Mucosa of rectum (tissue), 2 donors: ENCODE measurements around the gene TMEM120A.

Experiments used
- H3K27ac ChIP-seq, 2 donors: one replicate each; pipeline ENCODE4 v1.7.0; 2013; ENCODE audit warnings: inconsistent platforms in 2 of 2, low read depth in 2 of 2, low read length in 2 of 2
- H3K27me3 ChIP-seq, 2 donors: one replicate each; pipeline ENCODE4 v1.7.0; 2013; ENCODE audit warnings: low read length in 2 of 2; ENCODE audit not compliant: control insufficient read depth in 2 of 2, insufficient read depth in 2 of 2
- H3K36me3 ChIP-seq, 2 donors: one replicate each; pipeline ENCODE4 v1.7.0; 2013; ENCODE audit warnings: low read length in 2 of 2; ENCODE audit not compliant: control insufficient read depth in 2 of 2, insufficient read depth in 2 of 2
- H3K4me1 ChIP-seq, 2 donors: one replicate each; pipeline ENCODE4 v1.7.0; 2013; ENCODE audit warnings: low read length in 2 of 2, mild to moderate bottlenecking in 1 of 2; ENCODE audit not compliant: control insufficient read depth in 2 of 2, insufficient read depth in 2 of 2
- H3K4me3 ChIP-seq, 2 donors: one replicate each; pipeline ENCODE4 v1.7.0; 2013; ENCODE audit warnings: low read length in 2 of 2
- H3K9ac ChIP-seq, 2 donors: one replicate each; pipeline ENCODE4 v1.7.0; 2013; ENCODE audit warnings: low read length in 2 of 2, low read depth in 1 of 2, mild to moderate bottlenecking in 1 of 2
- H3K9me3 ChIP-seq, 2 donors: one replicate each; pipeline ENCODE4 v1.7.0; 2013; ENCODE audit warnings: low read length in 2 of 2; ENCODE audit not compliant: control insufficient read depth in 2 of 2
- donor health status: healthy.
- donor health status: Normal muscosa, but diverticular disease.

Gene TMEM120A

DNA sequence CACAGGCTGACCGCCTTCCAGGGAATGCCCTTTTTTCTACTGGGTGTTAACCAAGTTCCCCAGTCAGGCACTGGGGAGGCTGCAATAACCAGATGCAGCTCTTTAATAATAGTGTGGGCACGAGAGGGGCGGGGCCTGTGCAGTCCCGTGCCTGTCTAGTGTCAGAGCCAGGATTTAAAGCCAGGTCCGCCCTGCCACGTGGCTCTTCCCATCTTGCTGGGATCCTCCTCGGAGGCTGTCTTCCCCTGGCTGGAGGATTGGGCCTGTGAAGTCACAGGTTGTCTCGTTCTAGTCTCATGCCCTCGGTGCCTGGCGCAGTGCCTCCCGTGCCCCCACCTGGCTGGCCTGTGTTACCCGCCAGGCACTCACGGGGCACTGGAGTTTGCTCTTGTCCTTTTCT is 25.2 kb downstream of the TMEM120A start:
- H3K4me3 ChIP-seq, result no peak overlapping the region
- peaks cover 0 to 11% of the 10 kb centered on the region in 2 donors for H3K36me3 ChIP-seq
- H3K27ac ChIP-seq, result peak overlapping the region; percentile 30 to 80
- H3K4me1 ChIP-seq, result peaks cover 12 to 17% of the 10 kb centered on the region in 2 donors
- no peaks in the 10 kb centered on the region for H3K9me3 ChIP-seq
- H3K27me3 ChIP-seq, result no peaks in the 10 kb centered on the region
- no peak overlapping the region for H3K9ac ChIP-seq

DNA sequence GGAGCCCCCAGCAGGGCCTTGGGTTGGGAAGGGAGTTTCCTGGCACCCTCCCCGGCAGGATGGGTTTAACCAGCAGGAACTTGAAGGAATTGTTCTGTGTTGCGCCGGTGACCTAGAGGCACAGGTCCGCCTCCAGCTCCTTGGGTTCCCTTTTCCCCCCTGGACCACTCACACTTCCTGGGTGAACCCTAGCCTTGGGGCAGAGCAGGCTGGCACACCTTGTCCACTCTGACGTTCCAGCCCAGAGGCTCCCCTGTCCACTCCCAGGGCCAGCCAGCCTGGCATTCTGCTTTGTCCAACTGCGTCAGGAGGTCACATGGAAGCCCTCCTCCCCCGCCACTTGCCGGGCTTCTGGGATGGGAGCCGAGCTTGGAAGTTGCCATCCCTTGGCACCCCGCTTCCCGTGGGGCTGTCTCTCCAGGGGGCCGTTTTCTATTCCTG is 25.8 kb downstream of the TMEM120A start:
- H3K27ac ChIP-seq, result peak overlapping the region; percentile 30 to 80
- no peaks in the 10 kb centered on the region for H3K9me3 ChIP-seq
- peaks cover 0 to 8% of the 10 kb centered on the region in 2 donors for H3K36me3 ChIP-seq
- no peaks in the 10 kb centered on the region for H3K27me3 ChIP-seq
- no peak overlapping the region for H3K9ac ChIP-seq
- peaks cover 12 to 17% of the 10 kb centered on the region in 2 donors for H3K4me1 ChIP-seq
- no peak overlapping the region for H3K4me3 ChIP-seq

DNA sequence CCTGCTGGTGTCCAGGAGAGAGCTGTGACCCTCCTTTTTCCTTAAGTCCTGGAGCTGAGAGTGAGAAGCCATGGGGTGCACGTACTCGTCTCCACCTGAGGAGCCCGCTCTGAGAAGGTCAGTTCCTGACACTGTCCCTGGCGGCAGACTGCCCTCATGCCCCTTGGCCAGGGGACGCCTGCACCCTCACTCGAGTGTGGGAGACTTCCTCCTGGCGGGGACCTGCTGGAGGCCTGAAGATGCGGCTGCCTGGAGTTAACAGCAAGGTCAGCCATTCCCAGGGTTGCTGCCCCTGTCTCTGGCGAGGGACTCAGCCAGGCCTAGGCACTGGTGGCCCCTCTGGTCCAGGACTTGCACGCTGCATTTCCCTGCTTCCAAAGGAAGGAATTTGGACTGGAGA is 26.4 kb downstream of the TMEM120A start:
- Histone ChIP-seq H3K27ac (peak overlapping the region; percentile 75 to 80), H3K4me1 (peaks cover 12 to 17% of the 10 kb centered on the region in 2 donors), H3K4me3 (no peak overlapping the region), H3K9ac (no peak overlapping the region), H3K9me3 (no peaks in the 10 kb centered on the region), H3K27me3 (no peaks in the 10 kb centered on the region), H3K36me3 (peaks cover 0 to 8% of the 10 kb centered on the region in 2 donors)

DNA sequence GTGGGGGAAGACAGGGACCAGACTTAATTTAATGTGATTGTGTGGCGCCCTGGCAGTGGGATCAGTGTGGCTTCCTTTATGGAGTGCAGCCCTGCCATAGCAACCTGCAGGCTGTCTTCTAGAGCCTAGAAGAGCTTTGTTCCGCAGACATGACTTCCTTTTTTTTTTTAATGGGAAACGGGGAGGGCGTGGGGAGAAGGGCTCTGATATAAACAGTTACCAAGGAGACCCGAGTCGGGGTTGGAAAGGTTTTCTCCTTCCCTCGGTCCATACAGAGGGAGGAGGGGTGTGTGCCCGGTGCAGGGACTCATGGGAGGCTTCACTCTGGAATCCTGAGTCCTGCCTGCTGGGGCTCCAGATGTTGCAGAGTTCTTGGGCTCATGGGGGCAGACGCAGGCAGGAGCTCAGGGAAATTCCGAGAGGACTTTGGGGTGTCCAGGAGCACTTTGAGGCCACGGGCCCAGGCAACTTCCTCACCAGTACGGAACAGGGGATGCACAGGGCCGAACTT is 26.9 kb downstream of the TMEM120A start:
- Histone ChIP-seq H3K9ac (no peak overlapping the region), H3K27me3 (no peaks in the 10 kb centered on the region), H3K4me3 (peak overlapping the region in 1 of 2 donors; percentile 20), H3K9me3 (no peaks in the 10 kb centered on the region), H3K4me1 (peaks cover 12 to 17% of the 10 kb centered on the region in 2 donors), H3K36me3 (peaks cover 0 to 8% of the 10 kb centered on the region in 2 donors), H3K27ac (peak overlapping the region; percentile 75 to 80)

DNA sequence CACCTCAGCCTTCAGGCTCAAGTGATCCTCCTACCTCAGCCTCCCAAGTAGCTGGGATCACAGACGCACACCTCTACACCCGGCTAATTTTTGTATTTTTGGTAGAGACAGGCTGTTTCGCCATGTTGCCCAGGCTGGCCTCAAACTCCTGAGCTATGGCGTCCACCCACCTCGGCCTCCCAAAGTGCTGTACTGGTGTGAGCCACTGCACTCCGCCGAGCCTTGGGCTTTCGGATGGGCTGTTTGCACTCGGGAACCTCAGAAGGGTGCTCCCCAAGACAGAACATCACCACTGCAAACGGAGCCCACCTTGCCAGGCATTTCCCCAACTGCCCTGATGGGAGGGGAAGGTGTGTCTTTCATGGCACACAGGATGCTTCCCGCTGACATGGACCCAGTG is 27.3 kb downstream of the TMEM120A start:
- Histone ChIP-seq H3K4me1 (peaks cover 12 to 17% of the 10 kb centered on the region in 2 donors), H3K9ac (no peak overlapping the region), H3K9me3 (no peaks in the 10 kb centered on the region), H3K27ac (peak overlapping the region; percentile 75 to 80), H3K4me3 (peak overlapping the region in 1 of 2 donors; percentile 20), H3K27me3 (no peaks in the 10 kb centered on the region), H3K36me3 (peaks cover 0 to 8% of the 10 kb centered on the region in 2 donors)

DNA sequence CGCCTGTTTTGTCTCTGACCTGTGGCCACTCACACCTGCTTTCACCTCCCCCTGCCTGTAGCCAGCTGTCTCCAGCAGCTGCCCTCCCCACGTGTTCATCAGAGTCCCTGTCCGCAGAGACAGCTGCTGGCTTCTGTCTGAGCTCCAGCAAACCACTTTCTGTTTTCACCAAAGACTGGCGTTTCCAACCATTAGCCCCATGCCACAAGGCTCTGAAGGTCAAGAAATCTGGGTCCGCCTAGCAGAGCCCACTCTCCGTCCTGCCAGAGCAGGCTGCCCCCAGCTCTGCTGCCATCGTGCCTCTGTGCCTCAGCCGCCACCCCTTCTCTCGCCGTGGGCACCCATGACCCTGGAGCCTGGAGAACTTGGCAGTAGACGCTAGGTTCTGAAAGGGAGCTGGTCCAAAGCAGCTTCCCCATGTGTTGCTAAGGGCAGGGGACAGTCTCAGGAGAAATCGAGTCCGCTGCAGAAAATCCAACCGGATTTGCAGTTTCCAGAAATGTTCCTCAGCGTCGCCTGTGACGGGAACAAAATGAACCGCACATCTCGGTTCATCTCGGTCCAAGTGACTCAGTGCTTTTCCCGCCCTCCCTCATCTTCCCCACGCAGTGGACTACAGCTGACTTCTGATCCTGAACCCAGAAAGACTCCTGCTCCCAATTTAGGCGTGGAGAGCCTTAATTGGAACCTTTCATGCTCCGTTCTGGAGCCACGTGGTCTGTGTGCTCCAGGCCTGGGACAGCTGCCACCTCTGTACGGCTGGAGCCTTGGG is 28.0 kb downstream of the TMEM120A start:
- peak overlapping the region in 1 of 2 donors; percentile 33 for H3K4me3 ChIP-seq
- H3K9ac ChIP-seq, result peak overlapping the region in 1 of 2 donors; percentile 28
- no peaks in the 10 kb centered on the region for H3K9me3 ChIP-seq
- peak overlapping the region; percentile 77 to 86 for H3K27ac ChIP-seq
- H3K4me1 ChIP-seq, result peaks cover 12 to 17% of the 10 kb centered on the region in 2 donors
- peaks cover 0 to 8% of the 10 kb centered on the region in 2 donors for H3K36me3 ChIP-seq
- H3K27me3 ChIP-seq, result no peaks in the 10 kb centered on the region

DNA sequence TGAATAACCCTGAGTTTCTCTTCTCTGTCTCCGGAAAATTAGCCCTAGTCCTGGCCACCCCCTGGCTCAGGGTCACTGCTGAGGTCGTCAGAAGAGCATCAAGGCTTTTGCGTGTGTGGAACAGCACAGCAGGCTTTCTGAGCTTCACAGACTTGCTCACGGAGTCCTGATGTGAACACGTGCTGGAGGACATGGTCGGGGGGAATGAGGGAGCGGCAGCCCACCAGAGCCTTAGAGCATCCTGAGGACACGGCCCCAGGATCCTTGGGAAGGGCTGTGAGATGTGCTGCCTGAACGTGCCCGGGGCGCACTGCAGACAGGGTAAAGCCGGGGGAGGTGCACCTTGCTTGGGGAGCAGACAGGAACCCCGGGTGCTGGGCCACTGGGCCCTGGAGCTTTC is 28.8 kb downstream of the TMEM120A start:
- Histone ChIP-seq H3K9ac (no peak overlapping the region), H3K4me3 (no peak overlapping the region), H3K9me3 (no peaks in the 10 kb centered on the region), H3K4me1 (peaks cover 12 to 17% of the 10 kb centered on the region in 2 donors), H3K36me3 (peaks cover 0 to 8% of the 10 kb centered on the region in 2 donors), H3K27me3 (no peaks in the 10 kb centered on the region), H3K27ac (peak overlapping the region; percentile 77 to 86)

DNA sequence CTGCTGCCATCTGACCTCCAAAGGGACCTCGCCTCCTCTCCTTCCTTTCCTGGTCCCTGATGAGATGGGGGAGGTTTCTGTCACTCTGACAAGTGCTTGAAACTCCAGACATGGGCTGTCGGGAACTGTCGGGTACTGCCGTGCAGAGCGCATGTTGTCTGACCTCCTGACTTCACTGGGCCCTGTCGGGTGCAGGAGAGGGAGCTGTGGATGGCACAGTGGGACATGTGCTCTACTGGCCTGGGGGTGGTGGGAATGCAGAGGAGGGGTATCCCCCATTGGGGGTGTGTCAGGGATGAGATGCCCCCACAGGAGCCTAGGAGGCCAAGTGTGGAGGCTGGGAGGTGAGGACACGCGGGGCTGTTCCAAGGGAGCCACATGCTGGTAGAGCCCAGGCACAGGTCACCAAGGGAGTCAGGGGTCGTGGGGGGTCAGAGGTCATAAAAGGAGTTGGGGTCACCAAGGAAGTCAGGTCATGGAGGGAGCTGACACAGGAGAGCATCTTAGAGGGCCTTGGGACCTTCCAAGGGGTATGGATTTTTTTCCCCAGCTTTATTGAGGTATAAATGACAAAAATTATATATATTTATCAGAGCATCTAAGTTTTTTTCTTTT is 30.9 kb downstream of the TMEM120A start:
- Histone ChIP-seq H3K4me1 (peaks cover 23 to 24% of the 10 kb centered on the region in 2 donors), H3K27me3 (no peaks in the 10 kb centered on the region), H3K27ac (peak overlapping the region; percentile 15 to 35), H3K9ac (no peak overlapping the region), H3K4me3 (no peak overlapping the region), H3K9me3 (no peaks in the 10 kb centered on the region), H3K36me3 (peaks cover 0 to 7% of the 10 kb centered on the region in 2 donors)

DNA sequence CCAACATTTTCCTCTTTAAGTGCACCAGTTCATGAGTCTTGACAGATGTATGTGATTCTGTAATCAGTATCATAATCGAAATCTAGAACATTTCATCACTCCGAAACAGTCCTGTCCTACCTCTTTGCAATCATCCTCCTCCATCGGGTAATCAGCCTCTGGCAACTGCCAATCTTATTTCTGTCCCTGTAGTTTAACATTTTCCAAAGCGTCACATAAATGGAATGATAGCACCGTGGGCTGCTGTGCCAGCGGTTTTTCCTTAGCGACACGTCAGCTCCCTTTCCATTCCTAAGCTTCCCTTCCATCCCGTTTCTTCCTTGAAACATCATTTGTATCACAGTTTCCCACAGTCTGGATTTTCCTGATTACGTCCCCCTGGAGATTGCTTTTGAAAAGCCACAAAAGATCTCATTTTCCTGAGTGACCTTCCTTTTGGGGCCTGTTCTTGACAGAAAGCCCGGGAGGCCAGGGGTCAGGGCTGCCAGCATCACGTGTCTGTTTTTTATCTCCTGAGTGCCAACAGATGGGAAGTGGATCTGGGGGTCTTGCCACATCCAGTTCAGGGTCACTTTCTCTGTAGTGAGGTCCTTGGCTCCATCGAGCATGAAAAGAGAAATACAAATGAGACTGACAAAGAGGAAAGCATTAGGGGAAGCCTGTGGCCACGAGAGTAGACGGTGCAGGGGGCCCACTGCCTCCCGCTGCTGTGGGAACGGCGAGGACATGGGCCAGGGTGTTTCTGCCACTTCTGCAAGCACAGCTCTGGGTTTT is 31.6 kb downstream of the TMEM120A start:
- Histone ChIP-seq H3K27me3 (no peaks in the 10 kb centered on the region), H3K9me3 (no peaks in the 10 kb centered on the region), H3K4me1 (peaks cover 26 to 29% of the 10 kb centered on the region in 2 donors), H3K27ac (peak overlapping the region; percentile 15 to 35), H3K4me3 (no peak overlapping the region), H3K9ac (peak overlapping the region in 1 of 2 donors; percentile 8), H3K36me3 (peaks cover 0 to 8% of the 10 kb centered on the region in 2 donors)
